Liver (tissue), 9 donors: ENCODE measurements around the gene TSPAN33. TPM values are rescaled to one million over a fixed set of nuclear protein-coding genes. Genes with fewer than 3 reads are reported as not detected.

ENCODE experiments used
- DNase-seq: peaks from one replicate; pipeline ENCODE4 v3.0.0-alpha.2; 2017; ENCODE audit warnings: low spot score
- H3K27ac ChIP-seq, 2 donors: one replicate each; pipeline ENCODE4 v1.7.0; 2013; ENCODE audit warnings: inconsistent platforms in 2 of 2, low read length in 2 of 2, control low read depth in 1 of 2, low read depth in 1 of 2, mild to moderate bottlenecking in 1 of 2
- H3K27me3 ChIP-seq, 4 donors: one replicate each; pipeline versions ENCODE4 v1.6.1 to v1.7.0; 2013; ENCODE audit warnings: low read length in 3 of 4, inconsistent platforms in 1 of 4, mild to moderate bottlenecking in 1 of 4, moderate library complexity in 1 of 4; ENCODE audit not compliant: control insufficient read depth in 4 of 4, insufficient read depth in 4 of 4
- H3K36me3 ChIP-seq, 4 donors: one replicate each; pipeline versions ENCODE4 v1.6.1 to v1.7.0; 2013; ENCODE audit warnings: low read length in 3 of 4, mild to moderate bottlenecking in 3 of 4, low read depth in 1 of 4, moderate library complexity in 1 of 4; ENCODE audit not compliant: control insufficient read depth in 4 of 4, insufficient read depth in 3 of 4
- H3K4me1 ChIP-seq, 4 donors: one replicate each; pipeline versions ENCODE4 v1.6.1 to v1.7.0; 2013; ENCODE audit warnings: low read length in 3 of 4, mild to moderate bottlenecking in 3 of 4, moderate library complexity in 1 of 4; ENCODE audit not compliant: control insufficient read depth in 4 of 4, insufficient read depth in 4 of 4
- H3K4me3 ChIP-seq, 3 donors: one replicate each; pipeline versions ENCODE4 v1.6.1 to v1.7.0; 2013; ENCODE audit warnings: low read length in 3 of 3, control low read depth in 1 of 3, low read depth in 1 of 3, mild to moderate bottlenecking in 1 of 3
- H3K9ac ChIP-seq, 2 donors: one replicate each; pipeline ENCODE4 v1.7.0; 2013; ENCODE audit warnings: low read length in 2 of 2, mild to moderate bottlenecking in 2 of 2, moderate library complexity in 2 of 2, control low read depth in 1 of 2, low read depth in 1 of 2
- H3K9me3 ChIP-seq, 4 donors: one replicate each; pipeline versions ENCODE4 v1.6.1 to v1.7.0; 2013; ENCODE audit warnings: low read length in 3 of 4; ENCODE audit not compliant: control insufficient read depth in 4 of 4
- ATF3 ChIP-seq: IDR thresholded peaks from 2 replicates; pipeline ENCODE4 v1.6.1; 2016; ENCODE audit warnings: antibody characterized with exemption
- EGR1 ChIP-seq, 2 donors: IDR thresholded peaks; 2 replicates each; pipeline ENCODE4 v1.6.1; 2016 to 2018; ENCODE audit warnings: antibody characterized with exemption in 2 of 2, low read depth in 2 of 2
- JUND ChIP-seq, 2 donors: IDR thresholded peaks; 2 replicates each; pipeline ENCODE4 v1.6.1; 2016; ENCODE audit warnings: antibody characterized with exemption in 2 of 2
- RAD21 ChIP-seq, 2 donors: IDR thresholded peaks; 2 replicates each; pipeline ENCODE4 v1.6.1; 2016; ENCODE audit warnings: antibody characterized with exemption in 2 of 2, mild to moderate bottlenecking in 2 of 2
- TAF1 ChIP-seq: conservative IDR thresholded peaks from 2 replicates; pipeline ENCODE4 v1.6.1; 2016; ENCODE audit warnings: antibody characterized with exemption, mild to moderate bottlenecking
- YY1 ChIP-seq: IDR thresholded peaks from 2 replicates; pipeline ENCODE4 v1.6.1; 2016; ENCODE audit warnings: antibody characterized with exemption, mild to moderate bottlenecking
- WGBS: extraction: QIAGEN DNeasy Blood & Tissue Kit; methylation state at CpG from one replicate; pipeline ENCODE4 v1.1.7; 2013; 5-methylcytosine and 5-hydroxymethylcytosine counted together
- polyA plus RNA-seq, 2 donors: library from polyadenylated mRNA; stranded (reverse) in 1 of 2; unstranded in 1 of 2; fragments of 200-250 nt in 1 of 2; fragments of >200 nt in 1 of 2; fragmentation: Nextera tagmentation in 1 of 2; extraction: Ambion mirVana in 1 of 2; gene quantifications; one replicate each; pipeline versions ENCODE4 v1.2.1 to v1.2.3, GENCODE V29; 2013 to 2015
- total RNA-seq, 2 donors: library from RNA; depleted of rRNA; stranded (reverse); fragments of >200 nt; gene quantifications; one replicate each; pipeline ENCODE4 v1.2.3, GENCODE V29; 2014
- TF ChIP-seq, protein P1 (sequence below): fragments of 150-350 bp; IDR thresholded peaks from 2 replicates; pipeline ENCODE4 v1.5.1; 2017; ENCODE audit warnings: improper control_type of control experiment, low read depth, low read length; ENCODE audit not compliant: missing input control
- TF ChIP-seq, protein P2 (sequence below): IDR thresholded peaks from 2 replicates; pipeline ENCODE4 v1.6.1; 2016; ENCODE audit warnings: antibody characterized with exemption, mild to moderate bottlenecking
- donor health status: healthy.
- donor health status: healthy.
- donor health status: healthy.
- donor health status: healthy.
- donor health status: healthy.

The TSPAN33 gene
- total and polyA plus RNA-seq, 4 donors, result 13.4 to 29.3 (median 20.4) TPM

DNA sequence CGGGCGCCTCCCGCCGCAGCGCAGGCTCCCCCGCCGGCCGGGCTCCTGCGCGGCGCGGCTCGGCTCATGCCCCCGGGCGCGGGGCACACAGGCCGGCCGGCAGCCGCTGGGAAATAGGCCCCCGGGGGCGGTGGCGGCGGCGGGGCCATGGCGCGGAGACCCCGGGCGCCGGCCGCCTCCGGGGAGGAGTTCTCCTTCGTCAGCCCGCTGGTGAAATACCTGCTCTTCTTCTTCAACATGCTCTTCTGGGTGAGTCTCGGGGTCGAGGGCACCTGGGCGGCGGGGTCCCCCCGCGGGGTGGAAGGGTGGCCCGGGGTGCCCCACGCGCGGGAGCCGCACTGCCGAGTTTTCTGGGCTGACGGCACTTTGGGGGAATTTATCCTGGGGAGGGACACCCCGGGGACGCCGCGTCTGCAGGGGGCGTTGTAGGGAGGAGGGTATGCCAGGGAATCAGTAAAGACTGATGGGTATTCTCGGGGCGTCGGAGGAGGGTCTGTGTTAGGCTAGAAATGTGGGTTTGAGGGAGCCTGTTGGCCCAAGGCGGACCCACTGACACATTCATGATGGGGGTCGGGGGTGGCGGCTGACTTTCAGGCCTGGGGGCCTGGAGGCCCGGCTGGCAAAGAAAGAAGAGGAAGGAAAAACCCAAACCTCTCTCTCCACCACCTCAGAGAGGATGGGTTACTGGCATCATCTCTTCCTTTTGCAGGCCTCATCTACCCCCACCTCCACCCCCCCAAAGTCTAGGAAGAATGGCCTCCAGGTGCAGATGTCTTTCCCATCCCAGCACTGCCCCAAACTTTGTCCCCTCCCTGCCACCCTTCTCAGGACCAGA lies 544 bp downstream of the TSPAN33 start (continued):
- TF ChIP-seq JUND (IDR thresholded peaks at IDR 0.05), result no peak
- TF ChIP-seq TAF1, result no peak

GRCh38 chr7:129146237-129146979 lies 1.9 kb downstream of the TSPAN33 start:
- H3K4me3 ChIP-seq, result no peak overlapping the region
- DNase-seq, result no peak
- H3K4me1 ChIP-seq, result peaks cover 0 to 18% (median 15%) of the 10 kb centered on the region in 4 donors
- 79% methylated on average over 8 of the region's 8 CpGs for WGBS
- H3K36me3 ChIP-seq, result no peaks in the 10 kb centered on the region
- no peak overlapping the region for H3K9ac ChIP-seq
- peak overlapping the region in 1 of 2 donors; percentile 11 for H3K27ac ChIP-seq
- H3K27me3 ChIP-seq, result no peaks in the 10 kb centered on the region
- no peaks in the 10 kb centered on the region for H3K9me3 ChIP-seq
- no peak for TF ChIP-seq EGR1 (IDR thresholded peaks at IDR 0.05; ENCODE audit: low read depth in 2 of 2)

GRCh38 chr7:129147731-129148130 lies 3.2 kb downstream of the TSPAN33 start:
- TF ChIP-seq, protein P1, sequence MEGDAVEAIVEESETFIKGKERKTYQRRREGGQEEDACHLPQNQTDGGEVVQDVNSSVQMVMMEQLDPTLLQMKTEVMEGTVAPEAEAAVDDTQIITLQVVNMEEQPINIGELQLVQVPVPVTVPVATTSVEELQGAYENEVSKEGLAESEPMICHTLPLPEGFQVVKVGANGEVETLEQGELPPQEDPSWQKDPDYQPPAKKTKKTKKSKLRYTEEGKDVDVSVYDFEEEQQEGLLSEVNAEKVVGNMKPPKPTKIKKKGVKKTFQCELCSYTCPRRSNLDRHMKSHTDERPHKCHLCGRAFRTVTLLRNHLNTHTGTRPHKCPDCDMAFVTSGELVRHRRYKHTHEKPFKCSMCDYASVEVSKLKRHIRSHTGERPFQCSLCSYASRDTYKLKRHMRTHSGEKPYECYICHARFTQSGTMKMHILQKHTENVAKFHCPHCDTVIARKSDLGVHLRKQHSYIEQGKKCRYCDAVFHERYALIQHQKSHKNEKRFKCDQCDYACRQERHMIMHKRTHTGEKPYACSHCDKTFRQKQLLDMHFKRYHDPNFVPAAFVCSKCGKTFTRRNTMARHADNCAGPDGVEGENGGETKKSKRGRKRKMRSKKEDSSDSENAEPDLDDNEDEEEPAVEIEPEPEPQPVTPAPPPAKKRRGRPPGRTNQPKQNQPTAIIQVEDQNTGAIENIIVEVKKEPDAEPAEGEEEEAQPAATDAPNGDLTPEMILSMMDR, result no peak
- no peak for TF ChIP-seq JUND (IDR thresholded peaks at IDR 0.05)
- TF ChIP-seq, protein P2, sequence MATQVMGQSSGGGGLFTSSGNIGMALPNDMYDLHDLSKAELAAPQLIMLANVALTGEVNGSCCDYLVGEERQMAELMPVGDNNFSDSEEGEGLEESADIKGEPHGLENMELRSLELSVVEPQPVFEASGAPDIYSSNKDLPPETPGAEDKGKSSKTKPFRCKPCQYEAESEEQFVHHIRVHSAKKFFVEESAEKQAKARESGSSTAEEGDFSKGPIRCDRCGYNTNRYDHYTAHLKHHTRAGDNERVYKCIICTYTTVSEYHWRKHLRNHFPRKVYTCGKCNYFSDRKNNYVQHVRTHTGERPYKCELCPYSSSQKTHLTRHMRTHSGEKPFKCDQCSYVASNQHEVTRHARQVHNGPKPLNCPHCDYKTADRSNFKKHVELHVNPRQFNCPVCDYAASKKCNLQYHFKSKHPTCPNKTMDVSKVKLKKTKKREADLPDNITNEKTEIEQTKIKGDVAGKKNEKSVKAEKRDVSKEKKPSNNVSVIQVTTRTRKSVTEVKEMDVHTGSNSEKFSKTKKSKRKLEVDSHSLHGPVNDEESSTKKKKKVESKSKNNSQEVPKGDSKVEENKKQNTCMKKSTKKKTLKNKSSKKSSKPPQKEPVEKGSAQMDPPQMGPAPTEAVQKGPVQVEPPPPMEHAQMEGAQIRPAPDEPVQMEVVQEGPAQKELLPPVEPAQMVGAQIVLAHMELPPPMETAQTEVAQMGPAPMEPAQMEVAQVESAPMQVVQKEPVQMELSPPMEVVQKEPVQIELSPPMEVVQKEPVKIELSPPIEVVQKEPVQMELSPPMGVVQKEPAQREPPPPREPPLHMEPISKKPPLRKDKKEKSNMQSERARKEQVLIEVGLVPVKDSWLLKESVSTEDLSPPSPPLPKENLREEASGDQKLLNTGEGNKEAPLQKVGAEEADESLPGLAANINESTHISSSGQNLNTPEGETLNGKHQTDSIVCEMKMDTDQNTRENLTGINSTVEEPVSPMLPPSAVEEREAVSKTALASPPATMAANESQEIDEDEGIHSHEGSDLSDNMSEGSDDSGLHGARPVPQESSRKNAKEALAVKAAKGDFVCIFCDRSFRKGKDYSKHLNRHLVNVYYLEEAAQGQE, result no peak
- no peak for TF ChIP-seq YY1
- TF ChIP-seq RAD21 (IDR thresholded peaks at IDR 0.05), result no peak
- no peak for TF ChIP-seq ATF3
- TF ChIP-seq EGR1 (IDR thresholded peaks at IDR 0.05; ENCODE audit: low read depth in 2 of 2), result no peak
- no peak for TF ChIP-seq TAF1
- H3K4me1 ChIP-seq, result peaks cover 0 to 18% (median 15%) of the 10 kb centered on the region in 4 donors
- no peak overlapping the region for H3K9ac ChIP-seq
- H3K36me3 ChIP-seq, result no peaks in the 10 kb centered on the region
- no peaks in the 10 kb centered on the region for H3K27me3 ChIP-seq
- no peak for DNase-seq
- H3K27ac ChIP-seq, result no peak overlapping the region
- no peak overlapping the region for H3K4me3 ChIP-seq
- no peaks in the 10 kb centered on the region for H3K9me3 ChIP-seq
- 83% methylated on average over 3 of the region's 3 CpGs for WGBS
